Stimulated activated CD8-positive, alpha-beta memory T cell treated with anti-CD3 and anti-CD28 coated beads, Interleukin-12 subunit alpha, Interleukin-12 subunit beta, amount 100 ng/mL, for 24 hours (primary cell): Measurements from ENCODE around the gene TTC22.

Experiments
- DNase-seq: peaks from one replicate; pipeline ENCODE4 v3.0.0-alpha.2; 2020; ENCODE audit errors: extremely low read depth

TTC22 gene

DNA sequence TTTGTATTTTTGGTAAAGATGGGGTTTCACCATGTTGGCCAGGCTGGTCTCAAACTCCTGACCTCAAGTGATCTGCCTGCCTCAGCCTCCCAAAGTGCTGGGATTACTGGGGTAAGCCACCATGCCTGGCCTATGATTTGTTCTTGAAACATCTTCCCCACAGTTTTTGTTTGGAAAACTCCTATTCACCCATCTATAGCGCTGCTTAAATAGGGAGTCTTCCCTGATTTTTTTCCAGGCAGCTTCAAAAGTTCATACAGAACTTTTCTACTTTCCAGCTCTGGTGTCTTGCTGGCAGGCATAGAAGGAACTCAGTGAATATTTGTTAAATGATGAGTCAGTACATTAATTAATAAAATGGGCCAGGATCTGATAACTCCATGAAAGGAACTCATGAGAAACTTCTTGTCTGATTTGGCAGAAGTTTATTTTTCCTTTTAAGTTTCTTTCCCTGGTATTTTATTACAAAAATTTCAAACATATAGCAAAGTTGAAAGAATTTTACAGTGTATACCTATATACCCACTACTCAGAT, 33.0 kb upstream of the TTC22 start:
- DNase-seq: no peak

DNA sequence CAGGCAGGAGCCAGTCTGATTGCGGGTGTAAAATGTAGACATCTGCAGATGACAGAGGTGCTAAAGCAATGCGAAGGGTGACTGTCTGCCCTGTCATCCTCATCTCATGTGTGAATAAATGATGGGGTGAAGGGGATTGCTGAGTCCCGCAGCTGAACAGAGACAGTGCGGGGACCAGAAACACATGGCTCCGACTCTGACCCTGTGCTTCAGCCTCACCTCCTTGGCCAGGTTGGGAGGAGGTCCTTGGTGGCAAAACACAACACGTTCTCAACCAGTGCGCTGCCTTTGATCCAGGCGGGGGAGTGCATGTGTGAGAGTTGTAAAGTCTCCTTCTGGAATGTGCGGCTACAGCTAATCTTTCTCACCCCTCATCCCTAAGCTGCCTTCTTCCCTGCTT, 32.0 kb upstream of the TTC22 start:
- no peak for DNase-seq

DNA sequence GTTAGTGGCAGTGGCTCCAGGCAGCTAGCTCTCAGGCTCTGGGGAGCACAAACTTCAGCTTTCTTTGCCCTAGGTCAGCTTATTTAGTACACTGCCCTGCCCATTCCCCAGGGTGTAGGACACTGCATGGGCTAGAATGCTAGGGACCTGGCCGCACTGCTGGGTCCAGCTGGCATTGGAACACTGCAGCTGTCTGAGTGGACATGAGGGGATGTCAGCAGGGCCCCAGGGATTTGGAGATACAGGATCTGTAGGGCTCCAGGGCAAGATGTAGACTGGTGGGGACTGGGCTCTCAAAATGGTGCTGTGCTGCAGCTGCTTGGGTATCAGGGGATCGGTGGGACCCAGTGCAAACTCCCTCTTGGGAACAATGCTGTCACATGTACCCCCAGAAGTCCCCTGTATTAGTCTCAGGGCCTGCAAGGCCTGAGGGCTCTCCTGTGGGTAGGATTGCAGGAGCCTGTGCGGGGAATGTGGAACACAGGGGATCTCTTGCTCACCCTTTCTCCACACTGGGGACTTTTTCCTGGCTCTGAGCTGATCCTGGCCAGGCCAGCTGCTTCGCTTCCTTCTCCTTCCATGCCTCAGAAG, 25.2 kb upstream of the TTC22 start:
- no peak for DNase-seq

DNA sequence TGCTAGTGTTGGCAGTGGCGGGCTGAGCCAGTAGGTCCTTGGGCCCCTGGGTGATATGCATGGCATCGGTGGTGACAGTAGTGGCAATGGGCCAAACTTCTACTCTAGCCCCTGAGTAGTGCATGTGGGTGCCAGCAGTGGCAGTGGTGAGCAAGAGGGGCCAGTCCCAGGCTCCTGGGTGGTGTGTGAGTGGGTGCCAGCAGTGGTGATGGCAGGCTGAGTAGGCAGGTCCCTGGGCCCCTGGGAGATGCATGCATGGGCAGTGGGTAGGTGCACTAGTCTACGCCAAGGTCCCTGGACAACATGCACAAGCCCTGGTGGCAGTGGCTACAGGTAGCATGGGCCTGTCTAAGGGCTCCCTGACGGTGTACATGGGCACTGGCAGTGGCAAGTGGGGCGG, 24.6 kb upstream of the TTC22 start:
- DNase-seq: no peak

DNA sequence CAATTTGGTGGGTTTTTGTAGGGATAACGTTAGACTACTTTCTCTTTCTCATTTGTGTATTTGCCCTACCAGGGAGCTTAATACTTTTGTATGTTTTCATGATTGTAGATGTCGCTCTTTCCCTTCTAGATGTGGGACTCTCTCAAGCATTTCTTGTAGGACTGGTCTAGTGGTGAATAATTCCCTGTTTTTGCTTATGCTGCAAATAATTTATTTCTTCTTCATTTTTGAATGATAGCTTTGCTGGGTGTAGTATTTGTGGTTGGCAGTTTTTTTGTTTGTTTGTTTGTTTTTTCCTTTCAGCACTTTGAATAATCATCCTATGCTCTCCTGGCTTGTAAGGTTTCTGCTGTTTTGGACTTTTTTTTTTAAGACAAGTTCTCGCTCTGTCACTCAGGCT, 22.5 kb upstream of the TTC22 start:
- no peak for DNase-seq

DNA sequence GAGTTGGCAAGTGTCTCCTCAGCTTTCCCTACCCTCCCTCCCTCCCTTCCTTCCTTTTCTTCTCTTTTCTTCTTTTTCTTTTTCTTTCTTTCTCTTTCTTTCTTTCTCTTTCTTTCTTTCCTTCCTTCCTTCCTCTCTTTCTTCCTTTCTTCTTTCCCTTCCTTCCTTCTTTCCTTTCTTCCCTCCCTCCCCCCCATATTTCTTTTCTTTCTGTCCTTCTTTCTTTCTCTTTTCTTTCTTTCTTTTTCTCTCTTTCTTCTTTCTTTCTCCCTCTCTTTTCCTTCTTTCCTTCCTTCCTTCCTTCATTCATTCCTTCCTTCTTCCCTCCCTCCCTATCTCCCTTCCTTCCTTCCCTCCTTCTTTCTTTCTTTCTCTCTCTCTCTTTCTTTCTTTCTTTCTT, 18.6 kb upstream of the TTC22 start:
- DNase-seq: no peak

DNA sequence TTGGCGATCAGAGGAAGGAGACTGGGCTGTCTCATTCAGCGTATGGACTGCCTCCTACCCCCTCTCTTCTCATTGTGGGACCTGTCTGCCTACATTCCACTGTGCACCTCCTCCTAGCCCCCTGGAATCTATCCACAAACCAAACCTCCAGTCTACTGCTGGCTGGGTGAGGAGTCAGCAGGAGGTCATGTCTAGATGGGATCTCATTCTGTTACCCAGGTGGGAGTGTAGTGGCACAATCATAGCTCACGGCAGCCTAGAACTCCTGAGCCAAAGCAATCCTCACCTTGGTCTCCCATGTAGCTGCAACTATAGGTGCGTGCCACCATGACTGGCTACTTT, 18.0 kb upstream of the TTC22 start:
- no peak for DNase-seq

DNA sequence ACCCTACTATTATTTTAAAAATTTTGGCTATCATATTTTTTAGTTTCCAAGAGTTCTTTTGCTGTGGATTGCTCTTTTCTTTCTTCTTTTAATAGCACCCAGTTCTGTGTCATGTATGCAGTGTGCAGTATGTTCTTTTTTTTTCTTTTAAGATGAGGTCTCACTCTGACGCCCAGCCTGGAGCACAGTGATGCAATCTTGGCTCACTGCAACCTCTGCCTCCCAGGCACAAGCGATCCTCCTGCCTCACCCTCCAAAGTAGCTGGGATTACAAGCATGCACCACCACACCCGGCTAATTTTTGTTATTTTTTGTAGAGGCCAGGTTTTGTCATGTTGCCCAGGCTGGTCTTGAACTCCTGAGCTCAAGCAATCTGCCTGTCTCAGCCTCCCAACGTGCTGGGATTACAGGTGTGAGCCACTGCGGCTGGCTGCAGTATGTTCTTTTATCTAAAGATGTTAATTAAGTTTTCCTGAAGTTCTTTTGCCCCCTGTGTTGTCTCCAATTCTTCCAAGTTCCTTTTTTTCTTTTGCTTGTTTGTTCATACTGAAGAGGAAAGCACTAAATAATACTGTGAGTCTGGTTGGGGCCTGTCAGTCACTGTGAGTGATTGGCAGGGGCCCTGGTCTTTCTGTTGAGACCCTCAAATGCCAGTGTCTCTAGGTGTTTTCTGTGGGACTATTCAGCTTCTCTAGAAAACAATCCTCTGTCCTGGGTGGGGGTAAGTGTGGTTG, 17.5 kb upstream of the TTC22 start:
- DNase-seq: no peak

DNA sequence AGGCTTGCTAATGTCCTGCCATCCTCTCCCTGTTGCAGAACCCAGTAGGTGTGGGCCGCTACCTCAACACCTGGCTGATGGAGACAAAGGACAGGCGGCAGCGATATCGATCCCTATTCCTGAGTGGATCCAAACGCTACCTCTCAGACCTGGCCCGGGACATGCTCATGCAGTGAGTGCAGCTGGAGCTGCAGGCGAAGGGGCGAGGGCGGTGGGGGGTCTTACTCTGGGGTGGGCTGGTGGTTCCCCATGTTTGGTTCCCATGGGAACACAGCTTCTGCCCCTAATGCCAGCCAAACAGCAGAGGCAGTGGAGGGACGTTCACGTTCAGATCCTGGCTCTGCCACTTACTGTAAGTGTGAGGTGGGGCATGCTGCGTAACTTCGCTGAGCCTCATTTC, 15.8 kb upstream of the TTC22 start:
- no peak for DNase-seq

DNA sequence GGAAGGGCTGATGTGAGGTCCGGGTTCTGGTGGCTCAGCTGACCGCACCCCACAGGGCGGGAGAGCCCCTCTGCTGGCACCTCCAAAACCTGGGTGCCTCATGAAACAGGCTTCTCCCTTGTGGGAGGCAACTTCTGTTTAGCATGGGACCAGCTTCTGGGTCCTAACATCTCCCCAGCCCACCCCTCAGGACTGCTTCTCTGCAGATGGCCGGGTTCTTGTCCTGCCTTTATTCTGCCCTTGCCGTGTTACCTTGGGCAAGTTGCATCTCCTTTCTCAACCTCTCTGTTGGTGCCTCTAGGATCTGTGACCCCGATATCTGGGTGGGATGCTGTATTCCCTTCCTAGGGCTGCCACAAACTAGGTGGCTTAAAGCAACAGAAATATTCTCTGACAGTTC, 15.0 kb upstream of the TTC22 start:
- DNase-seq: no peak

DNA sequence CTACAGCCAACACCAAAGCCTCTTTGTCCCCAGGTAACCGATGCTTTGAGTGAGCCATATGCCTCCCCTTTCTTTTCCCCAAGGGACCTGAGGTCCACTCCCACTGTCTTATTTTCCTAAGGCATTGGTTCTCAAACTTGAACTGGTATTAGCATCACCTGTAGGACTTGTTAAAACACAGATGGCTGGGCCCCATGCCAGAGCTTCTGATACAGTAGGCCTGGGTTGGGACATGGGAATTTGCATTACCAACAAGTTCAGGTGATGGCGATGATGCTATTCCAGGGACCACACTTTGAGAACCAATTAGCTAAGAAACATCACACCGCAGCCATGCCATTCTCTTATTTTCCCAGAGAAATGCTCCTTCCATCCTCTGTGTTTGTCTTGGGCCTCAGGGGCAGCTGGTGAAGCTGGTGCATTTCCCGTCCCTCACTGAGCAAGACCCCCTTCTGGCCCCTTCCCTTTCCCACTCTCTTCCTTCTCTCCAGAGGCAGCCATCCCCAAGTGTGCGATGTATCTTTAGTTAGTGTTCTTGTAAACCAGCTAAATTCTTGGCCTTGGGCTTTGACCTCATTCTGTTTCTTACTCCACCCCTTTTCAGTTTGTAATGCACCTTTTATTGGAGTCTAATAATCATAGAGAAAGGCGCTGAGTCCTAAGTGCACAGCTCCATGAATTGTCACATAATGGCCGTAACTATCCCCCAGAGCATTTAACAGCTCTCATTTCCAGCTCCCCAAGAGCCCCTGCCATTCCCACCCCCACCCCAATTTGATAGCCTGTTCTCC, 14.2 kb upstream of the TTC22 start:
- no peak for DNase-seq

DNA sequence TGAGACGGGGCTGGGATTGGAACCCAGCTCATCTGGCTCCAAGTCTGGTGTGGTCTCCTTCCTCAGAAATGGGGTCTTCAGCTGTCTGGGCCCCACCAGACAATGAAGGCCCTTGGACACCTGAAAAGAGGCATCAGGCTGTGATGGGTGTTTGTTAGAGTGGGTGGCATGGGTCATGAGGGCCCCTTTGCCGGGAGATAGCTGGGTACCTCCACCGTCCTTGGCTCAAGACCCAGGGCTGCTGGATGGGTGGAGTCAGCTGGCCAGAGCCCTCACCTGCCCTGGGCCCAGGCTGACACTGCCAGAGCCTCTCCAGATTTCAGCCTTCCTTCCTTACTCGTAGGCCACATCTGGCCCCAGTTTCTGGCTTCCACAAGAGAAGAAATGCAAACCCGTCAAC, 13.4 kb upstream of the TTC22 start:
- DNase-seq: no peak

DNA sequence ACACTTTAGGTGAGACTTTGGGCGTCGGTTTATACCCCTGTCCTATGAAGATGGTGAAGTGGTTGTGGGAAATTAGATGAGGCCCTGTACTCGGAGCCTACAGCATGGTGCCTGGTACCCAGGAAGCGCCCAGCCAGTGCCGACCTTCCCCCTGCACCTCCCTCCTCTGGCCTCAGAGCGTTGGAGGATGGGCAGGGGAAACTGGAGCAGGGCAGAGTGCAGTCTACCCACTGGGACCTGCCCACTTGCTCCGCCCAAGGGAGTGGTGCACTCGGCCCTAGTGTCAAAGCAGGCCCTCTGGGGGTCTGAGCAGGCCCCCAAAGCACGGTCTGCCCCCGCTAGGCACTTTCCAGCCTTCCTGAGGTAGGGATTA, 13.0 kb upstream of the TTC22 start:
- DNase-seq: no peak

DNA sequence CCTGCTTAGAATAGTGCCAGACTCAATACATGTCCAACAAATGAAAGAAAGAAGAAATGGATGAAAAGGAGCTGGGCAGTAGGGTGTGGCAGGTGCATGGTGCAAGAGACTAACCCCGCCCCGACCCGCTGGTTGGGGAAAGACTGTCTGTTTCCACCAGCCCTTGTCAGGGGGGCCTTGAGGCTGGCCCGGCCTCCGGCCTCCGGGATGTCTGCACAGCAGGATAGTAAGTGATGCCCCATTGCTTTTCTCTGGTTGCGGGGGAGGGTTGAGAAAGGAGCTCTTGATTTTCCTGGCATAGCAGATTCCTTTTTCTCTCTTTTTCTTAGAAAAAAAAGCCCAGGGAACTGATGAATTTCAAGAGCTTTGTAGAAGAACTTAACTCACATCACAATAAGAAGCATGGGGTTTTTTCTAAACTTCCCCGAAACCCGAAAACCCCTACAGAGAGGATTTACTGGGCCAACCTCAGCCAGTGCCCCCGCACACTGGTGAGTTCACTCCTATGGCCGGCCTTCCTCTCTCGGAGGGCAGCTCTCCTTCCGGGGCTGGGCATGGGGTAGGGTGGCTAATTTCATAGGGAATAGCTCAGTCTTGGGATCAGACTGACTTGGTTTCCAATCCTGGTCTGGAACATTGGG, 12.5 kb upstream of the TTC22 start:
- DNase-seq: no peak

DNA sequence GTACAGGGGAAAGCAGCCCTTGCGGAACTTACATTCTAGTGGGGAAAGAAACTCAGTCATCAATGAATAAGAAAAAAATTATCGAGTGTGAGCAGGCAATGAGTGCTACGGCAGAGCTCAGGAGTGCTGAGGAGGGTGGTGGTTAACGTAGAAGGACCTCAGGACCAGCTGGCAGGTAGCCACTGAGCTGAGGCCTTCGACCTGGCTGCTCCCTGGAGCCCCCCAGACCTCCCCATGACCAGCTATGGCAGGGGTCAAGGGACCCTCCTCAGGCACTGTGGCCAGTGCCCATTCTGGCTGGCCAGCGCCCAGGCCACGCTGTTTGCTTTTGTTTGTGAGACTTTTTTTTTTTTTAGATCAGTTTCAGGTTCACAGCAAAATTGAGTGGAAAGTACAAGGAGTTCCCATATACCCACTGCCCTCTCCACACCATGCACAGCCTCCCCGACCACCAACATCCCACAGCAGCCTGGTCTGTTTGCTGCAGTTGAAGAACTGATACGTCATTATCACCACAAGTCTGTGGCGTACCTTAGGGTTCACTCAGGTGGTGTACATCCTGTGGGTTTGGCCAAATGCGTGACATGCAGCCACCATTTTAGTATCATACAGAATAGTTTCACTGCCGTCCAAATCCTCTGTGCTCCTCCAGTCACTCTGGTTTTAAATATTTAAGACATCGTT, 11.8 kb upstream of the TTC22 start:
- DNase-seq: no peak

DNA sequence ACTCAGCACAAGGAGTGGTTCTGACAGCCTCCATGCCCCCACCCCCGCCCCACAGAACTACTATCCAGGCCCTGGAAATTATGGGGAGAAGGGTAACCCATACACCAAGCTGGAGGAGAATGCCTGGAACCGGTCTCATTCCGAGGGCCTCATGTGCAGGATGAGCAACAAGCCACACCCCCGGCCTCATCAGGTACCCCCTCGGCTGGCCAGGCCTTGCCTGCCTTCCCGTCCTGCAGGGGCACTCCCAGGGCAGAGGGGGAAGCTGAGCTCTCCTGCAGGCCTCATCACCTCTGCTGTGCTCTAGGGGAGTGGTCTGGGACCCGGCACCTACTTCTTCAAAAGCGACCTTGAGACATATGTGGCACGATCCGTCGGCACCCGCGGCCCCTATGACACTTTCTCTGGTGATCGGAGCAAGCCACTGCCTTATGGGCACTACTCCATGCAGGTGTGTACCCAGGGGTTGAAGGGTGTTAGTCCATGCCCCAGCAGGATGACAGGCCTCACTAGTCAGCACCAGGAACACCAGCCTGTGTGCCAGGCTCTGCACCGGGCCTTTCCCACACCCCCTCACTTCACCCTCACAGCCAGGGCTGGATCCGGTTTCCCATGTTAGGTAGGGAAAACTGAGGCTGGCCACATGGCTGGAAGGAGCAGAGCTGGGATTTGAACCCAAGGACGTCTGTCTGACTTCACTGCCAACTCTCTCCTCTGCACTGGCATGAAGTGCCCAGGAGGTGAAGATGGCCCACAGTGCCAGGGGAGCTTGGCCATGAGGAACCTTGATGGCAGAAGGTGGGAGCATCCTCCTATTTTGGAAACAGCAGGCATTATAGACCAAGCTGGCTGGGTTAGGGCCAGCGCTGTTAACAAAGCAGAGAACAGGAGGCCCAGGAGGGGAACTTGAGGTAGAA, 10.9 kb upstream of the TTC22 start:
- DNase-seq: no peak

DNA sequence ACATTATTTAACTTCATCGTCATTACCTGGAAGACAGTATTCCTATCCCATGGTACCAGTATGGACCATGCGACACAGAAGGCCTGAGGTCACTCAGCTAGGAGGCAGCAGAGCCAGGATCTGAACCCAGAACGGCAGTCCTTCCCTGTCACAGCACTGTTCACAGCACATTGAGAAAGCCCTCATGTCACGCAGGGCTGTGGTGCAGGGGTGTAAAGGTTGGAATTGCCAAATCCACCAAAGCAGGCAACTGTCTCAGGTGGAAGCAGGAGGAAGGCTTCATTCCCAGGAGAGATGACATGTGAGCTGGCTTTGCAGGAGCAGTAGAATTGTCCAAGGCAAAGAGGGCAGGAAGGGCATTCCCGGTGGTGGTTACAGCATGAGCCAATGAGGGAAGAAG, 9.9 kb upstream of the TTC22 start:
- DNase-seq: no peak

DNA sequence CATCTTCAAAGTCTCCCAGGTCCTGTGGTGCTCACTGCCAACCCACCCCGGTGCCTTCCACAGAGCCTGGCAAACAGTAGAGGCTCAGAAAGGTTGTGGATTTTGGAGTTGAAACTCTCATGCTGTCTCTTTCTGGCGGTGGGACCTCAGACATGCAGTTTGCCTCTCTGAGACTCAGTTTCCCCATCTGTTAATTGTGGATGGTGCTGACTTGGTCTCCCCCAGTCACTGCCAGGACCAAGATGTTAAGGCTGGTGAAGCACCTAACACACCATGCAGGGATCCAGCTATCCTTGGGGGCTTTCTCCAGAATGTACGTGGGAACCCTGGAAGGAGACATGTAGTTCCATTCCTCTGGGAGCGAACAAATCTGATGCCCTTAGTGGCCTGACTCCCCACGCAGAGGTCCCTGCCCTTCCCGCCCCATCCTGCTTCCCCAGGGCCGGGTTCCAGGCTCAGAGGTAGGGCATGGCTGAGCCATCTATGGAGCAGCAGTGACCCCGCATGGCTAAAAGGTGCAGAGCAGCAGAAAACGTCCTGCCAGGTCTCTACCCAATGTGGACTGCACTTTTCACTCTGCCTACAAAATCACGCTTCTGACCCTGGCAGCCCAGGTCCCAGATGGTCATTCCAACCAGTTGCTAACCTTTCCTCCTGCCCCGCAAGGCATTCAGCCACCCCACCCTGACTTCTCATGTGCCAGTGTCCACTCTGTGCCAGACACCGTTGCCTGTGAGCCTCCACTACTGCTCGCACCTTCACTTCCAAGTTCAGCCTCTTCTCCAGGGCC, 9.2 kb upstream of the TTC22 start:
- DNase-seq: no peak

DNA sequence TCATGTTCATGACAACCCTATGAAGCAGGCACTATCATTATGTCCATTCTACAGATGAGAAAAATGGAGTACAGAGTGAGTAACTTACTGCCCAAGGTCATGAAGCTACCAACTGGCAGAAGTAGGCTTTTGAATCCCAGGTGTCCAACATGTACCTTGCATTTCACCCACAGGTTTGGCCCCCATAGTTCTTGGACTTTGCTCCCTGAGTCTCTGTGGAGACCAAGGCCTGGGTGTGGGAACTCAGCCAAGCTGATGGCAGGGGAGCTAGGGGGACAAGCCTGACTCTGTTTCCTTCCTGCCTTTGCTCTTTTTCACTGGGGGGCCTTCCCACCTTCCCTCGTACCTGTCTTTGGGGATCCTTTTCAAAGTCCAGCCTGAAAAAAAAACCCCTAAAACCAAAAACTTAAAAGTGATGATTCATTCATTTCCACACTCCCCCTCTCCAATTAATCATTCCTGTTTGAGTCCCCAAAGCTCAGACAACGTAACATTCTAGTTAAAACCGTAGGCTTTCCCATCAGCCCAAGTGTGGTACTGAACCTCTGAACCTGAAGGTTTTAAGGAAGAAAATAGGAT, 8.5 kb upstream of the TTC22 start:
- DNase-seq: no peak
